Non-pigmented ciliary epithelial cell (primary cell): ENCODE measurements around the gene ARHGAP26.

Experiments used
- DNase-seq: peaks from one replicate; pipeline ENCODE4 v3.0.0-alpha.2; 2010; ENCODE audit warnings: low read depth

Gene ARHGAP26

DNA sequence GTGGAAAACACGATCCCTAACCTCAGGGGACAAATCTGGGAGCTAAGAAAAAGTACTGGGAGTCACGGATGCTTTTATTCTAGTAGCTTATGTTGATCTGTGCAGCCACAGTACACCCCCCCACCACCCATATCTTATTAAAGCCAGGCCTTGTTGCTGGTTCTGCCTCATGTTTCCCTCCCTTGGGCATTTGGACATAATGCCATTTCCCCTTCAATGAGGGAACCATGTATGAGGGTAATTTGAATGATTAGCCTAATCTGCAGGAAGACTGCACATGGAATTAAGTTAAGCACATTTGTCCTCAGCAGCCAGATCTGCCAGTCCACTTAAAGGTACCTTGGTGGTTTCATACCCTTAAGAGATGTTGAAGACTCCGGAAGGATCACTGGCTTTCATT lies 102.0 kb downstream of the ARHGAP26 start:
- DNase-seq, result no peak

- no peak for DNase-seq
Observed at GRCh38 chr5:142872795-142873194, 102.6 kb downstream of the ARHGAP26 start.

DNA sequence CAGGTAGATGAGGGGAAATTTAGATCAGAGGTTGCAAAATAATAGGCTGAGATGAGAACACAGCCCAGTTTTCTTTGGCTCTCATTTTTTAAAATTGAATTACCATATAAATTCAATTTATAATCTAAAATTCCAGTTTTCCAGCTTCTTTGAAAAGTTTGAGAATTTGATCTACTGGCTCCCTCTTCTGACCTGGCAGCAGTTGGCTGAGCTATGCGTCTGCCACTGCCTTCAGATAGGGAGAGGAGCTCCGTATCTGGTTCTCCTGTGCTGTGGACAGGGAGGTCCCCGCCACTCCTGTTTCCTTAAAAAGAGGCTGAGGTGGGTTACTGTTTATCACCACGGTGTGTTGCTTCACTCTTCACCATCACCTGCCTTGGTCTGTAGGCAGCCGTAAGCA lies 103.7 kb downstream of the ARHGAP26 start:
- no peak for DNase-seq

- DNase-seq, result no peak
Observed at GRCh38 chr5:142874540-142874939, 104.4 kb downstream of the ARHGAP26 start.

DNA sequence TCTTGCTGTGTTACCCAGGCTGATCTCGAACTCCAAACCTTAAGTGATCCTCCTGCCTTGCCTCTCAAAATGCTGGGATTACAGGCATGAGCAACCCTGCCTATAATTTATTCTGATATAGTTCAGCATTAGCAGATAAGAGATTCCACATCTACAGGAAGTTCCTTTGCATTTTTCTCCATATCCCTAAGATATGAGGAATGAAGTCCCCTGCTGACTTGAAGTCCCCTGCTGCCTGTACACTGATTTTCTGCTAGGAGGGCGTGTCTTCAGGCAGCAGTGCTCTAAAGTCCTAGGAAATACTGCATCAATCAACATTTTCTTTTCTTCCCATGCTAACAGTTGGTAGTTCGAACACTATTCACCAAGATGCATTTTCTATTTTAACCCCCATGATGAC lies 105.8 kb downstream of the ARHGAP26 start:
- DNase-seq, result no peak

- no peak for DNase-seq
Observed at GRCh38 chr5:142876817-142877216, 106.6 kb downstream of the ARHGAP26 start.

DNA sequence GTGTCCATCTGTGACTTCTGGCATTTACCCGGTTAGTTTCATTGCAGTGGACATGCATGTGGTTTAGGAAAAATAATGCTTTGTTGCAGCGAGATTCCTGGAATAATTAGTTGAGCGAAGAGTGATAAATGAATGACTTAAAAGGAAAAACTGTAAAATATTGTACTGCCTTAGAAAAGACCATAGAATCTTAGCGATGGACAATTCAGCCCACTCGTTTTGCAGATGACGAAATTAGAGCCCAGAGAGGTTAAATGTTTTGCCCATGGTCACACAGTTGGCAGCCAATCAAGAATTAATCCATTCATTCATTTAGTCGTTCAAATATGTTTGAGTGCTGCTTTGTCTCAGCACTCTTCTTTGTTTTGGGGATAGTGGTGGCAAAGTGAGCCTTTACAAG lies 107.9 kb downstream of the ARHGAP26 start:
- no peak for DNase-seq

DNA sequence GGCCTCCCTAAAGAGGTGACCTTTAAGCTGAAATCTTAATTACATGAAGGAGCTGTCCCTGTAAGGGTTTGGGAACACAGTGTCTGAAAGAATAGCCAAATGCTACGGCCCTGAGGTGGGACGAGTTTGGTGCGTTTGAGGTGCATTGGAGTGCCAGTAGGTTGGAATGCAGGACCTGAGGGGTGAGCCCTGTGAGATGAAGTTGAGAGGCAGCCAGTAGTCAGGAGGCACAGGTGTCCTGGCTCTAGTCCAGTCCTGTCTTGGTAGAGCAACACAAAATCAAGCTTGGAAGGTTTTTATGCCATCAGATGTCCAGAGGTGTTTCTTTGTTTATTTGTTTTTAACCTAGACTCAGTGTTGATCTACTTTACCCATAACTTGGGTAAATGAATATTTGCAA lies 108.5 kb downstream of the ARHGAP26 start:
- no peak for DNase-seq

GRCh38 chr5:142881076-142881783 lies 111.1 kb downstream of the ARHGAP26 start:
- peak; percentile 79 for DNase-seq

- no peak for DNase-seq
Observed at GRCh38 chr5:142881784-142882126, 111.6 kb downstream of the ARHGAP26 start.

DNA sequence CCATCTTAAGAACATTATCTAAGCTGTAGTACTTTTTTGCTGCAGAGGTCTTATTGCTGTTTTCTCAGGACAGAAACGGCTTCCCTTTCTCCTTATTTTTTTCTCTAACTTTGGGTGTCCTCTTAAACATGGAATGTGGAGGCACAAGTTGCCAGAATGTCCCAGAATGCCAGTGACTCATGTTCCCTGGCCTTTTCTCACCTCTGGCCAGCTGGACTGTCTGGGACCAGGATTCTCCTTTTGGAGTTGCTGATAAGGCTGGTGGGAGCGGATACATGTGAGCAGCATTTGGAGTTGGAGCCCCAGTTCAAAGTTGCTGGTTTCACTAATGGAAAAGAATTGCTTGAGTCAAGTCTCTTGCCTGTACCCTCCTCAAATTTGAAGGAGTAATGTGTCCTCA lies 112.8 kb downstream of the ARHGAP26 start:
- DNase-seq, result no peak

GRCh38 chr5:142883438-142883837 lies 113.3 kb downstream of the ARHGAP26 start:
- no peak for DNase-seq

GRCh38 chr5:142884029-142884428 lies 113.9 kb downstream of the ARHGAP26 start:
- DNase-seq, result no peak

DNA sequence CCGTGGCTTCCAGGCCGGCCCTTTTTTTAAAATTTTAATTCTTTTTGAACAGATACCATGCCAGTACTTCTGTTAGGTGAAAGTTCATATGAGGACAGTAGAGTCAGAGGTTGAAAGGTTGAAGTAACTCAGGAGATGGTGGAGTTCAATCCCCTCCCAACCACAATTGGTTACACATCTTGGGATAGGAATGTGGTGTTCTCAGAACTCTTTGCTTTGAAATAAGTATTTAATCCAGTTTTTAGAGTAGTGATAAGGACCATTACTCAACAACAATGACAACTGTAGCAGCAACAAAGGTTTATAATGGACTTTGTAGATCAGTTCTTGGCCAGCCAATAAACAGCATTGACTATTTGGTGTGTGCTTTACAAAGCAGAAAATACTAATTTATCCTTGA lies 116.0 kb downstream of the ARHGAP26 start:
- DNase-seq, result no peak

DNA sequence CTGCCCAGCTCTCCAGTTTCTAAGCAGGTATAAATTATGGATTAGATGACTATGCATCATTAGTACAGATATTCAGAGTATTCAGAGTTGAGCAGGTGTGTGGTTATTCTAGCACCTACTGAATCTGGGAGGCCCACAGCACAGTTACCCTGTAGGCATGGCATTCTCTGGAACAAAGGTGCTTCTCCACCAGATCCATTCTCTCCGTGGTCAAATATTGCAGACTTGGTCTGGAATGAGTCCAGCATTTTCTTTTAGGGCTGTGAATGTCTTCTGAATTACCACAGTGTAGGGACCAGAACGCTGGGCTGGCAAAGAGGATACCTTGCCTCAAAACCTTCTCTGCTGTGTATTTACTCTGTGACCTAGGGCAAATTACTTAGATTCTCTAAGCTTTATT lies 116.8 kb downstream of the ARHGAP26 start:
- no peak for DNase-seq

DNA sequence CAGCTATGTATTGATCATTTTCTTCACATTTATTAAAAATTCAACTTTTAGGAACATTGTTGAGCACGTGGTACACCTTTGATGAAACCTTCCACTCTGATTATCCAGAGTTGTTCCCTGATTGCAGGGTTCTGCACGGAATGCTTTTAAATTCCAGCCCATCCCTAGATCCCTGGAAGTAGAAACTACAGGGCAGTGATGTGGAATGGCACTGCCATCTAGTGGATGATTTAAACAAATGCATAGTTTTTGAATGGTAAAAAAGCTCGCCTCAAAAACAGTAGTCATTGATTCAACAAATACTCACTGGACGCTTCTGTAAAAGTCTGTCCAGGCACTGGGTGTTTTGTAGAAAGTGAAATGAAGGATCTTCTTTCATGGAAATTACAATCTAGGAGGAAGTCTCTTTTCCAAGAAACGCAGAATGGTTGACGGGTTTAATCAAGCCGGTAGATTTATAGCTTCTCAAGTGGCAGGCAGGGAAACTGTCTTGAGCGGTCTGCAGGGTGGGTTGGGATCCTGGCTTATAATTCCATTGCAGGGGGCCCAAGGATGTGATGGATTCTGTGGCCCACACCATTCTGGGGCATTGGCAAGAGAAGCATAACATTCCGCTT lies 118.4 kb downstream of the ARHGAP26 start:
- no peak for DNase-seq

DNA sequence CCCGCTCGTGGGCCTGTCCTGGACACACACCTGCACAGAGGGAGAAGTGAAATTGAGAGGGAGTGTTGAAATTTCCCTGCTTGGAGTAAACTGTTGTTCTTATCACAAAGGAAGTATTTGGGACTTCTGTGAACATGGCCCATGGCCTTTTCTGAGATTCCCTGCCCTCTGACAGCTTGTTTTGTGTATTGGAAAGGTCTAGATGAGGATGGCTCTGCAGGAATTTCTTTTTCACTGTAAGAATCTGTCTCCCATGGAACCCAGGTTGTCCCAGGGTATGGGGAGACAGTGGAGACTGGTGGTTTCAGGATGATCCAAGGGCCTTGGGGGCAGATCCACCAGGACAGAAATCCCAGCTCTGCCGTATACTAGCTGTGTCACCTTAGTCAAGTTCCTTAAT lies 121.8 kb downstream of the ARHGAP26 start:
- no peak for DNase-seq

DNA sequence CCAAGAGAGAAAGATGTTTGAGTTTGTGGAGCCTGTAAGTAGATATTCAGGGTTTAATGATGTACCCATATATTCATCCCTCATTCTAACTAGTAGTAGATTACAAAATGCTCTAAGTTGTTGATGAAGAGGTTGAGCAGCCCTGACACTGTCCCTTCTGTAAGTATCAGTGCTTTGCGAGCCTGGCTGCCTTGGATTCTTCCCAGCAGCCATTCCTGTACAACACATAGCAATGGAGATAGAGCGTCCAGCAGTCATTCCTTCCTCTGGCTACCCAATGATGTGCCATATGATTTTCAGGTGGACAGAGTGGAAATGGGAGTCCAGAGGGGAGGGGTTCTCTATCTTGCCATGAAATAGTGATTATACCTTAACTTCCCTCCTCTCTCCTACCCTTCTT lies 124.1 kb downstream of the ARHGAP26 start:
- DNase-seq, result no peak

GRCh38 chr5:142894749-142895148 lies 124.6 kb downstream of the ARHGAP26 start:
- no peak for DNase-seq

DNA sequence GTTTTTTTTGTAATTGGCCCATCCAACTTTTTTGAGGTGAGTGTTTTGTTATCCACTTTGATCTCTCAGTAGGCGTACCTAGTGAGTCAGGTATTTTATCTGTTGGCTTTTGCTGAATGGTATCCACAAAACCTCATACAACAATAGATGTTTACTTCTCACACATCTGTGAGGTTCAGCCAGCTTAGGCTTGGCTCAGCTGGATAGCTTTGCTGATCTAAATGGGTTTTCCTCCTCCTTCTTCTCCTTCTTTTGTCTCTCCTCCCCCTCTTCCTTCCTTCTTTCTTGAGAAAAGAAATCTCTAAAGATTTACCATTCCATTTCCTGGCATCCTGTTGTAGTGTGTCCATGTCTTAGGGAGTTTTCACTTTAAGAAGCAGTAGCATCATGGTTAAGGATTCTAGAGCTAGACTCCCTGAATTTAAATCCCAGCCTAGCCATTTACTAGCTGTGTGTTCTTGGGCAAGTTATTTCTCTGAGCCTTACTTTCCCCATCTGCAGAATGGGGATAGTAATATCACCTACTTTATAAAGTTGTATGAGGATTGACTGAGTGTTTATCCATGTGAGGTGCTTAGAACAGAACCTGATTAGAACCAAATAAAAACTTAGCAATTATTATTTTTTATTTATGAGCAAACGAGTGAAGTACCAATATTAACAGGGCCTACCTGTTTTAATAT lies 126.3 kb downstream of the ARHGAP26 start:
- no peak for DNase-seq

DNA sequence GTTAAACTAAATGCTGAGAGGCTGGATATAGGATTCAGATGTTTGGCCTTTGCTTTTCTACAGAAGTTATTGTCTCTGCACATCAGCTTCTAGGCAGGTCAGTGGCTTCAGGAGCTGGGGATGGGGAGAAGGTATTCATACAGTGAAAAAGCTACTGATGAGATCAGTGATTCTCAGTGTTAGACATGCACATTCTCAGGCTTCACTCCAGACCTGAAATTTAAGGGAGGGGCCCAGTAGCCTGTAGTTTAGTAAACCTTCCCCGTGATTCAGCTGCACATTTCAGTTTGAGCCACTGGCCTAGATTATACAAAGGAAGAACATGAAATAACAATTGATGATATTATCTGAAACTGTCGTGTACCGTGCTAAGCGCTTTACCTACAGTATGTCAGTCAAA lies 127.2 kb downstream of the ARHGAP26 start:
- no peak for DNase-seq

GRCh38 chr5:142900927-142901326 lies 130.8 kb downstream of the ARHGAP26 start:
- no peak for DNase-seq

DNA sequence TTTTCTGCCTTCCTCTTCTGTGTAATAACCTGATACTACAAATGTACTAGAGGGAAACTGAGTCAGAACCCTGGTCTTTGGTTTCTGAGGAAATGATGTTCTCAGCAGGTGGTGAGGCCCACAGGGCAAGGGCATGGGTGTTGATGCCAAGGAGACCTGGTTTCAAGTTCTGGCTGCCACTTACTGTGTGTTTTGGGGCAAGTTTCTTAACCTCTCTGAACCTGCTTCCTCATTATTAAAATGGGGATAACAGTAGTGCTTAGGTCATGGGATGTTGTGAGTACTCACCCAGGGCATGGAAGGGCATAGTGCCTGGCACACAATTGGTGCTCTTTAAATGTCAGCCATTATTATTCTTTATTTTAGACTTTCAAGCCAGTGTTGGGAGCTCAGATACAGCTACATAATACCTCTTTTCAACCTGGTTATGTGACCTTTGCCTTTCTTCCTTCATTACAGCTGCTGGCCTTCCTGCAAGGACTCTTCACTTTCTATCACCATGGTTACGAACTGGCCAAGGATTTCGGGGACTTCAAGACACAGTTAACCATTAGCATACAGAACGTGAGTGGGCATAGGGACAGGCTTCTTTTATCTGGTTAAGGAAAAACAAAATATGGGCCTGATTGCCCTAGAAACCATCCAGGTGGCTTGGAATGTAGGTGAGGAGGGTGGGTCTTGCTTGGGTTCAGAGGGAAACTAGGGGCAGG lies 131.5 kb downstream of the ARHGAP26 start:
- no peak for DNase-seq
